ENCODE measurements around the gene OR10D3. TPM values are rescaled to one million over a fixed set of nuclear protein-coding genes. Genes with fewer than 3 reads are reported as not detected.

The OR10D3 gene
- total and polyA plus RNA-seq, 10 of the 15 experiments (the other 5 are each of a cell fraction or from before 2014, with no cell fraction given), result not detected

DNA sequence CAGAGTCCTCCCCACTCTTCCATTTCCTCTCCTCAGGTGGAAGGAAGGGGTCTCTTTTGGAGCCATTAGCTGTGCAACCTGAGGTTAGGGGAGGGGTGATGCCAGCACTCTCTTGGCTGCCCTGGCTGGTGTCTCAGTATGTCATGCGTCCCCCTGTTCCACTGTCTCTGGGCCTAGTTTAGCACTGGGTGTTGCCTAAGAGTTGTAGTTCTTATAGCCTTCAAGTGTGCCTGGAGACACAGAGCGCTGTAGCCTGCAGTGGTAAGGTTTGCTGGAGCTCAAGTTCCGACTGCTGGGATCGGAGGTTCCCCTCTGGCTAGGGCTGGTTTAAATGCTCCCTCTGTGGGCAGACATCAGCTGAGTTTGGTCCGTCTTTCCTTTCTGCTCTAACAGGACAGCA, 20.9 kb downstream of the OR10D3 start:
- Histone ChIP-seq H3K27ac (ENCODE audit: control insufficient read depth, insufficient read depth) (no peak overlapping the region), H3K9me3 (replicated peaks; ENCODE audit: control insufficient read depth, insufficient read depth, low read length) (no peaks in the 10 kb centered on the region), H3K27me3 (replicated peaks in 1 of 2; ENCODE audit: control insufficient read depth in 2 of 2, insufficient read depth in 2 of 2, low read length in 1 of 2) (no peaks in the 10 kb centered on the region; a peak in 1 of 4 replicates), H2AFZ (ENCODE audit: control insufficient read depth, low read depth, low read length) (no peak overlapping the region), H4K20me1 (ENCODE audit: control insufficient read depth, insufficient read depth) (no peaks in the 10 kb centered on the region), H3K9ac (ENCODE audit: control insufficient read depth, insufficient read depth, low read length) (no peak overlapping the region), H3K36me3 (ENCODE audit: control insufficient read depth in 2 of 2, insufficient read depth in 2 of 2, low read length in 1 of 2) (no peaks in the 10 kb centered on the region), H3K4me3 (no peak overlapping the region), H3K79me2 (ENCODE audit: control insufficient read depth, insufficient read depth, low read length) (no peaks in the 10 kb centered on the region), H3K4me2 (ENCODE audit: control insufficient read depth, insufficient read depth) (no peak overlapping the region), H3K4me1 (ENCODE audit: control insufficient read depth, insufficient read depth, low read length) (no peaks in the 10 kb centered on the region)
- 31% methylated on average over 5 of the region's 5 CpGs for WGBS (ENCODE audit: insufficient coverage, insufficient replicate concordance, low lambda C conversion rate, missing lambda C conversion rate)
- CTCF ChIA-PET, result no interaction called here
- FAIRE-seq (no peak), DNase-seq (ENCODE audit: low read depth, low spot score) (no peak), ATAC-seq (no peak)
- no peak for TF ChIP-seq RELA (IDR thresholded peaks at IDR 0.05; ENCODE audit: borderline replicate concordance, partially characterized antibody)
- TF ChIP-seq, protein P1, sequence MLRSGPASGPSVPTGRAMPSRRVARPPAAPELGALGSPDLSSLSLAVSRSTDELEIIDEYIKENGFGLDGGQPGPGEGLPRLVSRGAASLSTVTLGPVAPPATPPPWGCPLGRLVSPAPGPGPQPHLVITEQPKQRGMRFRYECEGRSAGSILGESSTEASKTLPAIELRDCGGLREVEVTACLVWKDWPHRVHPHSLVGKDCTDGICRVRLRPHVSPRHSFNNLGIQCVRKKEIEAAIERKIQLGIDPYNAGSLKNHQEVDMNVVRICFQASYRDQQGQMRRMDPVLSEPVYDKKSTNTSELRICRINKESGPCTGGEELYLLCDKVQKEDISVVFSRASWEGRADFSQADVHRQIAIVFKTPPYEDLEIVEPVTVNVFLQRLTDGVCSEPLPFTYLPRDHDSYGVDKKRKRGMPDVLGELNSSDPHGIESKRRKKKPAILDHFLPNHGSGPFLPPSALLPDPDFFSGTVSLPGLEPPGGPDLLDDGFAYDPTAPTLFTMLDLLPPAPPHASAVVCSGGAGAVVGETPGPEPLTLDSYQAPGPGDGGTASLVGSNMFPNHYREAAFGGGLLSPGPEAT (IDR thresholded peaks at IDR 0.05; ENCODE audit: low read depth), result no peak
- in situ Hi-C loops (cut with MboI), result no loop called here
- POLR2A ChIA-PET, result no interaction called here
- BruUV-seq (replicated peaks), result no TSS peak
- SMC1A ChIA-PET (ENCODE audit: uncharacterized antibody, unreplicated experiment), result no interaction called here
- intact Hi-C loops (cut with micrococcal nuclease; ENCODE audit: unreplicated experiment), result no loop called here
- RAD21 ChIA-PET (ENCODE audit: unreplicated experiment), result no interaction called here

- DNase-seq (ENCODE audit: low read depth, low spot score) (no peak), ATAC-seq (no peak), FAIRE-seq (no peak)
- no peaks in the 10 kb centered on the region; a peak in 1 of 4 replicates for H3K27me3 ChIP-seq (replicated peaks in 1 of 2; ENCODE audit: control insufficient read depth in 2 of 2, insufficient read depth in 2 of 2, low read length in 1 of 2)
- POLR2A ChIA-PET, result no interaction called here
- no peak overlapping the region for H3K27ac ChIP-seq (ENCODE audit: control insufficient read depth, insufficient read depth)
- TF ChIP-seq HDAC2 (IDR thresholded peaks at IDR 0.05) (no peak), CTCF (IDR thresholded peaks at IDR 0.05 in 2 of 3, conservative IDR thresholded peaks at IDR 0.05 in 1 of 3; ENCODE audit: control insufficient read depth in 2 of 3, extremely low read depth in 1 of 3, insufficient read depth in 1 of 3, low read depth in 3 of 3, low read length in 3 of 3) (no peak), KDM1A (IDR thresholded peaks at IDR 0.05; ENCODE audit: borderline replicate concordance) (no peak), POLR2A (IDR thresholded peaks at IDR 0.05; ENCODE audit: low read depth, low read length) (no peak), KLF5 (IDR thresholded peaks at IDR 0.05; ENCODE audit: partially characterized antibody) (no peak), DPF2 (IDR thresholded peaks at IDR 0.05) (no peak)
- TF ChIP-seq, protein P2, sequence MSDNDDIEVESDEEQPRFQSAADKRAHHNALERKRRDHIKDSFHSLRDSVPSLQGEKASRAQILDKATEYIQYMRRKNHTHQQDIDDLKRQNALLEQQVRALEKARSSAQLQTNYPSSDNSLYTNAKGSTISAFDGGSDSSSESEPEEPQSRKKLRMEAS (IDR thresholded peaks at IDR 0.05; ENCODE audit: low read depth, low read length), result no peak
- TF ChIP-seq, protein P3, sequence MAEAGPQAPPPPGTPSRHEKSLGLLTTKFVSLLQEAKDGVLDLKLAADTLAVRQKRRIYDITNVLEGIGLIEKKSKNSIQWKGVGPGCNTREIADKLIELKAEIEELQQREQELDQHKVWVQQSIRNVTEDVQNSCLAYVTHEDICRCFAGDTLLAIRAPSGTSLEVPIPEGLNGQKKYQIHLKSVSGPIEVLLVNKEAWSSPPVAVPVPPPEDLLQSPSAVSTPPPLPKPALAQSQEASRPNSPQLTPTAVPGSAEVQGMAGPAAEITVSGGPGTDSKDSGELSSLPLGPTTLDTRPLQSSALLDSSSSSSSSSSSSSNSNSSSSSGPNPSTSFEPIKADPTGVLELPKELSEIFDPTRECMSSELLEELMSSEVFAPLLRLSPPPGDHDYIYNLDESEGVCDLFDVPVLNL (IDR thresholded peaks at IDR 0.05; ENCODE audit: low read depth, low read length), result no peak
- H3K4me1 ChIP-seq (ENCODE audit: control insufficient read depth, insufficient read depth, low read length), result no peaks in the 10 kb centered on the region
- no peak overlapping the region for H2AFZ ChIP-seq (ENCODE audit: control insufficient read depth, low read depth, low read length)
- no peak overlapping the region for H3K9ac ChIP-seq (ENCODE audit: control insufficient read depth, insufficient read depth, low read length)
- WGBS (ENCODE audit: insufficient coverage, insufficient replicate concordance, low lambda C conversion rate, missing lambda C conversion rate), result 10% methylated on average over 6 of the region's 6 CpGs
- H3K4me3 ChIP-seq, result no peak overlapping the region
- no peaks in the 10 kb centered on the region for H3K9me3 ChIP-seq (replicated peaks; ENCODE audit: control insufficient read depth, insufficient read depth, low read length)
- intact Hi-C loops (cut with micrococcal nuclease; ENCODE audit: unreplicated experiment) (no loop called here), in situ Hi-C loops (cut with MboI) (no loop called here)
- CTCF ChIA-PET, result no interaction called here
- H3K79me2 ChIP-seq (ENCODE audit: control insufficient read depth, insufficient read depth, low read length), result no peaks in the 10 kb centered on the region
- BruUV-seq (replicated peaks), result no TSS peak
- H4K20me1 ChIP-seq (ENCODE audit: control insufficient read depth, insufficient read depth), result no peaks in the 10 kb centered on the region
- H3K36me3 ChIP-seq (ENCODE audit: control insufficient read depth in 2 of 2, insufficient read depth in 2 of 2, low read length in 1 of 2), result no peaks in the 10 kb centered on the region
- SMC1A ChIA-PET (ENCODE audit: uncharacterized antibody, unreplicated experiment), result no interaction called here
- H3K4me2 ChIP-seq (ENCODE audit: control insufficient read depth, insufficient read depth), result no peak overlapping the region
- RAD21 ChIA-PET (ENCODE audit: unreplicated experiment), result no interaction called here
Observed at GRCh38 chr11:124207102-124207792, 24.1 kb downstream of the OR10D3 start.

All from GM12878 (cell line).